B cell (primary cell): ENCODE data around the gene JPT1. TPM values are rescaled to one million over a fixed set of nuclear protein-coding genes. Genes with fewer than 3 reads are reported as not detected.
A peak's percentile ranks its signal among the peaks of the same experiment; 100 is the strongest.

ENCODE experiments used
- ATAC-seq: fragments of 200-7000 bp; cut with Tn5 transposase; one replicate; pipeline ENCODE4 v1.10.0; 2021; ENCODE audit warnings: low read depth, mild to moderate bottlenecking, moderate number of reproducible peaks, moderate library complexity
- CTCF ChIA-PET: fragments of 350-600 bp; sonication (Branson Sonifier 250); formaldehyde crosslinking; loops from one replicate; lab custom pipeline; 2021; ENCODE audit warnings: antibody characterized with exemption, inconsistent platforms; lab: Charles Lee
- POLR2A ChIA-PET: fragments of 350-600 bp; sonication (Branson Sonifier 250); formaldehyde crosslinking; loops from one replicate; lab custom pipeline; 2021; ENCODE audit warnings: antibody characterized with exemption; lab: Charles Lee
- DNase-seq: peaks from one replicate; pipeline ENCODE4 v3.0.0; 2013
- H2AFZ ChIP-seq: 2 replicates; pipeline ENCODE4 v1.6.1; 2012; ENCODE audit warnings: mild to moderate bottlenecking, low read depth, low read length; ENCODE audit not compliant: insufficient read depth, poor library complexity, severe bottlenecking
- H3K27ac ChIP-seq, 2 donors: 1 replicate in 1 of 2; 2 replicates in 1 of 2; pipeline ENCODE4 v1.5.1; 2012 to 2013; ENCODE audit warnings: low read length in 2 of 2, mild to moderate bottlenecking in 2 of 2, moderate library complexity in 1 of 2
- H3K27me3 ChIP-seq, 4 experiments: fragments of 200-600 bp in 1 of 4; sonication (generic) in 1 of 4; replicated peaks in 1 of 4; 1 replicate in 2 of 4; 2 replicates in 2 of 4; pipeline versions ENCODE4 v1.6.1 to v1.7.0; 2013 to 2016; ENCODE audit warnings: low read length in 3 of 4, mild to moderate bottlenecking in 2 of 4, mixed read lengths in 1 of 4, moderate library complexity in 1 of 4; ENCODE audit not compliant: insufficient read depth in 4 of 4, control insufficient read depth in 3 of 4; ENCODE audit errors: control extremely low read depth in 1 of 4
- H3K36me3 ChIP-seq, 2 experiments: replicated peaks in 1 of 2; 1 replicate in 1 of 2; 2 replicates in 1 of 2; pipeline versions ENCODE4 v1.6.1 to v1.7.1; 2013; ENCODE audit warnings: low read length in 1 of 2; ENCODE audit not compliant: insufficient read depth in 2 of 2, control insufficient read depth in 1 of 2; ENCODE audit errors: control extremely low read depth in 1 of 2, extremely low read depth in 1 of 2
- H3K4me1 ChIP-seq, 2 donors: fragments of 200-600 bp in 1 of 2; sonication (generic) in 1 of 2; 1 replicate in 1 of 2; 2 replicates in 1 of 2; pipeline versions ENCODE4 v1.5.1 to v1.6.1; 2013 to 2017; ENCODE audit warnings: low read length in 2 of 2; ENCODE audit not compliant: control insufficient read depth in 2 of 2, insufficient read depth in 2 of 2
- H3K4me2 ChIP-seq: replicated peaks from 2 replicates; pipeline ENCODE3; 2012; ENCODE audit warnings: mild to moderate bottlenecking, low read depth, low read length; ENCODE audit not compliant: poor library complexity, severe bottlenecking
- H3K4me3 ChIP-seq, 5 experiments: fragments of 200-600 bp in 1 of 5; sonication (generic) in 1 of 5; 1 replicate in 3 of 5; 2 replicates in 2 of 5; pipeline versions ENCODE4 v1.5.1 to v1.7.0; 2011 to 2016; ENCODE audit warnings: low read length in 4 of 5, mild to moderate bottlenecking in 4 of 5, low read depth in 2 of 5, control low read depth in 1 of 5, moderate library complexity in 1 of 5; ENCODE audit not compliant: insufficient read depth in 1 of 5; ENCODE audit errors: control extremely low read depth in 1 of 5, extremely low read depth in 1 of 5
- H3K79me2 ChIP-seq: fragments of 200-600 bp; sonication (generic); one replicate; pipeline ENCODE4 v1.6.0; 2016; ENCODE audit warnings: low read length; ENCODE audit not compliant: control insufficient read depth, insufficient read depth
- H3K9ac ChIP-seq: fragments of 200-600 bp; sonication (generic); 2 replicates; pipeline ENCODE4 v1.6.1; 2017; ENCODE audit warnings: mild to moderate bottlenecking, low read length, moderate library complexity
- H3K9me3 ChIP-seq, 3 donors: one replicate each; pipeline versions ENCODE4 v1.6.1 to v1.7.1; 2013; ENCODE audit warnings: low read length in 2 of 3; ENCODE audit not compliant: control insufficient read depth in 2 of 3, insufficient read depth in 1 of 3; ENCODE audit errors: control extremely low read depth in 1 of 3
- H4K20me1 ChIP-seq: 2 replicates; pipeline ENCODE4 v1.6.0; 2012; ENCODE audit warnings: mild to moderate bottlenecking, low read length; ENCODE audit not compliant: insufficient read depth, control insufficient read depth, poor library complexity, severe bottlenecking
- H3K27ac Mint-ChIP-seq: one replicate; pipeline ENCODE4 v1.8.0; 2021; ENCODE audit warnings: mixed read lengths
- H3K27me3 Mint-ChIP-seq: one replicate; pipeline ENCODE4 v1.8.0; 2021; ENCODE audit warnings: mixed read lengths
- H3K4me1 Mint-ChIP-seq: one replicate; pipeline ENCODE4 v1.8.0; 2021; ENCODE audit warnings: mixed read lengths
- H3K4me3 Mint-ChIP-seq: one replicate; pipeline ENCODE4 v1.8.0; 2021; ENCODE audit warnings: mixed read lengths
- H3K9me3 Mint-ChIP-seq: one replicate; pipeline ENCODE4 v1.8.0; 2022; ENCODE audit warnings: mixed read lengths; ENCODE audit not compliant: insufficient read depth
- CTCF ChIP-seq: fragments of 200-600 bp; IDR thresholded peaks from one replicate; pipeline ENCODE4 v1.8.0; 2022; ENCODE audit warnings: antibody characterized with exemption, mild to moderate bottlenecking
- EZH2 ChIP-seq: IDR thresholded peaks from 2 replicates; pipeline ENCODE4 v1.6.1; 2012; ENCODE audit warnings: borderline replicate concordance, low read depth, mild to moderate bottlenecking, moderate library complexity, low read length; ENCODE audit not compliant: insufficient read depth, poor library complexity, severe bottlenecking
- WGBS: methylation state at CpG from one replicate; pipeline ENCODE4 v1.1.5; 2013; ENCODE audit warnings: missing lambda C conversion rate; ENCODE audit not compliant: insufficient coverage; 5-methylcytosine and 5-hydroxymethylcytosine counted together
- intact Hi-C: fragments of 100-400 bp; cut with micrococcal nuclease; formaldehyde crosslinking; loops from one replicate; pipeline ENCODE4 v1.10.0; 2022
- polyA plus RNA-seq: library from polyadenylated mRNA; depleted of rRNA; stranded (reverse); fragments of >200 nt; gene quantifications from 2 replicates; pipeline ENCODE4 v1.2.3, GENCODE V29; 2012
- total RNA-seq, 2 donors: library from RNA; stranded (reverse); fragments of 120-200 nt in 1 of 2; gene quantifications; 1 replicate in 1 of 2; 2 replicates in 1 of 2; pipeline versions ENCODE4 v1.2.3 to v1.2.4, GENCODE V29; 2013 to 2022

JPT1 gene
- total and polyA plus RNA-seq, 2 donors (not counting 1 experiment from before 2014, with no cell fraction given) = 34.8 to 37.6 TPM

DNA sequence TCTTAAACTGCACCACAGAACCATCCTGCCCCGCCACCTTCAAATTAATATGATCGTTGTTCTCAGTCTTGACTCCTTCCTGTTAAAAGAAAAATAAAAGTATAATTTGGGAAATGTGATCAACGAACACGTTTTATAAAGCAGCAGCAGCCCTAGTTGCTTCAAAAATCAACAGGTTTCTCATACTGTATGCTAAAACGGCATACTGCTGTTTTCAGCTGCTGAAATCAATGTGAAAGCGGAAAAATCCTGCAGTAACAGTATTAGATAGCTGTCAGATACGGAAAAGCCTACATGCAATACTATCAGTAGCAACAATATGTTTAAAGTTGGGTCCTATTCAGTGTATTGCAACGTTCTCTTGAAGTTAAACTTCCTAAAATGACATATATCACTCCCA, 26.8 kb upstream of the JPT1 start:
- Mint-ChIP-seq H3K9me3 (no peaks in the 10 kb centered on the region), H3K27me3 (no peaks in the 10 kb centered on the region), H3K27ac (peak overlapping the region; percentile 79), H3K4me3 (peak overlapping the region; percentile 90), H3K4me1 (peaks cover 26% of the 10 kb centered on the region)
- 0% methylated on average over 1 of the region's 8 CpGs for WGBS
- Histone ChIP-seq H3K4me1 (peaks cover 16 to 24% of the 10 kb centered on the region in 2 donors), H3K9me3 (no peaks in the 10 kb centered on the region), H3K4me2 (peak overlapping the region; percentile 95), H3K27ac (peak overlapping the region in 1 of 2 donors; percentile 94), H3K9ac (peak overlapping the region; percentile 95), H3K36me3 (peaks cover 2 to 32% of the 10 kb centered on the region in 2 experiments), H3K27me3 (no peaks in the 10 kb centered on the region), H2AFZ (peak overlapping the region; percentile 96), H3K79me2 (peaks cover 60% of the 10 kb centered on the region), H4K20me1 (peaks cover 21% of the 10 kb centered on the region), H3K4me3 (peak overlapping the region; percentile 51 to 93 (median 87))
- intact Hi-C loops = loop anchor here (5.0 kb wide), 2 partner anchors 134 to 1086 kb away; partner anchors contain the start of genes ATP5PD, KCTD2 and UBALD2
- ATAC-seq (no peak), DNase-seq (no peak)
- POLR2A ChIA-PET = interaction anchor here (0.6 kb wide), 1 partner anchor 29 kb away, joined by 5 read pairs; no protein-coding TSS in a partner anchor
- TF ChIP-seq CTCF (no peak), EZH2 (no peak)
- CTCF ChIA-PET = interaction anchor here (0.5 to 16.4 kb wide), 9 partner anchors 10 to 231 kb away, joined by 3 to 373 read pairs (median 4); partner anchors contain the start of gene ARMC7

GRCh38 chr17:75178453-75178852, 24.1 kb upstream of the JPT1 start:
- peaks cover 20% of the 10 kb centered on the region for H3K4me1 Mint-ChIP-seq
- Histone ChIP-seq H3K9ac (no peak overlapping the region), H3K27ac (no peak overlapping the region), H3K4me2 (no peak overlapping the region), H3K4me3 (no peak overlapping the region), H3K79me2 (peaks cover 86% of the 10 kb centered on the region), H2AFZ (no peak overlapping the region), H4K20me1 (peaks cover 28% of the 10 kb centered on the region), H3K4me1 (peaks cover 18 to 19% of the 10 kb centered on the region in 2 donors), H3K36me3 (peaks cover 5 to 53% of the 10 kb centered on the region in 2 experiments), H3K9me3 (no peaks in the 10 kb centered on the region), H3K27me3 (no peaks in the 10 kb centered on the region)
- ChIA-PET POLR2A (interaction anchor here (0.7 kb wide), 2 partner anchors 24 to 29 kb away, joined by 4 read pairs; no protein-coding TSS in a partner anchor), CTCF (interaction anchor here (16.4 kb wide), 1 partner anchor 64 kb away, joined by 373 read pairs; the partner anchor contains the start of gene ARMC7)
- H3K9me3 Mint-ChIP-seq = no peaks in the 10 kb centered on the region
- ATAC-seq = no peak
- H3K27me3 Mint-ChIP-seq = no peaks in the 10 kb centered on the region
- WGBS = 100% methylated on average over 4 of the region's 6 CpGs
- no peak overlapping the region for H3K4me3 Mint-ChIP-seq
- DNase-seq = no peak
- no peak overlapping the region for H3K27ac Mint-ChIP-seq
- intact Hi-C loops = no loop called here
- TF ChIP-seq EZH2 (no peak), CTCF (no peak)
